ENCODE data around the gene CRTC1. TPM values are rescaled to one million over a fixed set of nuclear protein-coding genes. Genes with fewer than 3 reads are reported as not detected.
A peak's percentile ranks its signal among the peaks of the same experiment; 100 is the strongest.

Gene CRTC1
- total and polyA plus RNA-seq, 9 of the 15 experiments (the other 6 are each of a cell fraction or from before 2014, with no cell fraction given), result 0.25 to 3.8 (median 1.2) TPM; not detected in 2

DNA sequence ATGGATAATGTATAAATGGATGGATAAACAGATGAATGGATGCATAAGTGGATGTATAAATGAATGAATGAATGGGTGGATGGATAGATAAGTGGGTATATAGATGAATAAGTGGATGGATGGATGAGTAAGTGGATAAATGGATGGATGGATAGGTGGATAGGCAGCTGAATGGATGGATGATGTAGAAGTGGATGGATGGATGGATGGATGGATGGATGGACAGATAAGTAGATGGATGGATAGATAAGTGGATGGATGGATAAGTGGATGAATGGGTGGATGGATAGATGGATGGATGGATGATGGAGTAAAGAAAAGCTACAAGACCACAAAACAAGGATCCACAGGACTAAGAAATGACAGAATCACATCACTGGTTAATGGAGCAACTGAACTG is 116.6 kb downstream of the CRTC1 start:
- FAIRE-seq, result no peak
- BruUV-seq (replicated peaks), result no TSS peak
- Histone ChIP-seq H3K4me2 (ENCODE audit: insufficient read depth, low read length) (no peak overlapping the region), H3K79me2 (ENCODE audit: control insufficient read depth, insufficient read depth, low read length) (no peaks in the 10 kb centered on the region), H3K9ac (ENCODE audit: insufficient read depth in 1 of 2, low read depth in 2 of 2, low read length in 2 of 2) (no peak overlapping the region), H3K4me1 (replicated peaks in 1 of 2; ENCODE audit: control insufficient read depth in 2 of 2, insufficient read depth in 2 of 2, low read length in 2 of 2) (peaks cover 0 to 18% of the 10 kb centered on the region in 2 experiments; a peak in 2 of 5 replicates), H3K9me3 (replicated peaks; ENCODE audit: control insufficient read depth, insufficient read depth, low read depth, low read length) (peaks cover 3% of the 10 kb centered on the region; the same call in 1 of the 2 replicates), H3K36me3 (ENCODE audit: control insufficient read depth, insufficient read depth, low read length) (no peaks in the 10 kb centered on the region), H3K27ac (ENCODE audit: extremely low read depth, low read depth, low read length) (no peak overlapping the region), H4K20me1 (replicated peaks; ENCODE audit: control insufficient read depth, insufficient read depth, low read length) (0 out of 2 replicates have a peak, but pooled peaks cover 9% of the 10 kb centered on the region), H3K9me1 (ENCODE audit: control insufficient read depth, insufficient read depth, low read length) (no peaks in the 10 kb centered on the region), H3K4me3 (no peak overlapping the region), H3K27me3 (ENCODE audit: control insufficient read depth in 2 of 2, insufficient read depth in 2 of 2, low read length in 2 of 2) (peaks cover 6 to 35% of the 10 kb centered on the region in 2 experiments; a peak in 4 of 5 replicates), H2AFZ (ENCODE audit: low read depth, low read length) (no peak overlapping the region)
- no peak for DNase-seq (ENCODE audit: extremely low read depth in 1 of 4, low spot score in 3 of 4)
- TF ChIP-seq HDAC1 (IDR thresholded peaks at IDR 0.05) (peak in 1 of 2 experiments; percentile 50; a peak in 1 of 4 replicates), NFE2 (IDR thresholded peaks at IDR 0.05; ENCODE audit: low read depth) (no peak), TSC22D4 (tag; IDR thresholded peaks at IDR 0.05) (peak; percentile 32; the same call in 1 of the 2 replicates)
- no peak for ATAC-seq
- intact Hi-C loops (cut with micrococcal nuclease) (no loop called here), in situ Hi-C loops (cut with MboI) (no loop called here)
- ChIA-PET CTCF (ENCODE audit: low intra/inter-chr PET ratio) (no interaction called here), POLR2A (interaction anchor here (0.6 kb wide), 1 partner anchor 187 kb away, joined by 3 read pairs; no protein-coding TSS in a partner anchor)

DNA sequence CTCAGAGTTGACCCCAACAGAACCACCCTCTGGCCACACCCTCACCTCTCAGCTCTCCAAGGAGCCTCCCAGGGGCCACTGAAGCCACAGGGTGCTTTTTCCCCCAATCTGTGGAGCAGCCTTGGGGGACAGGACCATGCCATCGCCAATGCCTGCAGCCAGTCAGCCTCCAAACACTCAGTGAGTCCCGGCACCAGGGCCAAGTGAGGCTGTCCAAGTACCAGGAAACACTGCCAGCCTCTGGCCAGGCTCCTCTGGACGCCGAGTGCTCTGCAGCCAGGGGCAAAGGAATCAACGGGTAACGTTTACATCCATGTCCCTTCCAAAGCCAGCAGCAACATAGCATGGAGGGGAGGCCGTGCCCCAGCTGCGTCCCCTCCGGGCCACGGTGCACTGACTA is 117.2 kb downstream of the CRTC1 start:
- no peak overlapping the region for H3K4me3 ChIP-seq
- CTCF ChIA-PET (ENCODE audit: low intra/inter-chr PET ratio), result no interaction called here
- H3K4me2 ChIP-seq (ENCODE audit: insufficient read depth, low read length), result no peak overlapping the region
- POLR2A ChIA-PET, result interaction anchor here (0.6 to 0.8 kb wide), 2 partner anchors 46 to 186 kb away, joined by 3 read pairs; no protein-coding TSS in a partner anchor
- H2AFZ ChIP-seq (ENCODE audit: low read depth, low read length), result no peak overlapping the region
- H3K9ac ChIP-seq (ENCODE audit: insufficient read depth in 1 of 2, low read depth in 2 of 2, low read length in 2 of 2), result no peak overlapping the region
- in situ Hi-C loops (cut with MboI), result no loop called here
- no peak for FAIRE-seq
- peaks cover 4 to 35% of the 10 kb centered on the region in 2 experiments; a peak in 4 of 5 replicates for H3K27me3 ChIP-seq (ENCODE audit: control insufficient read depth in 2 of 2, insufficient read depth in 2 of 2, low read length in 2 of 2)
- no peak for DNase-seq (ENCODE audit: extremely low read depth in 1 of 4, low spot score in 3 of 4)
- H3K4me1 ChIP-seq (replicated peaks in 1 of 2; ENCODE audit: control insufficient read depth in 2 of 2, insufficient read depth in 2 of 2, low read length in 2 of 2), result peaks cover 0 to 13% of the 10 kb centered on the region in 2 experiments; a peak in 2 of 5 replicates
- H3K9me3 ChIP-seq (replicated peaks; ENCODE audit: control insufficient read depth, insufficient read depth, low read depth, low read length), result peaks cover 3% of the 10 kb centered on the region; the same call in 1 of the 2 replicates
- BruUV-seq (replicated peaks), result no TSS peak
- TF ChIP-seq SPI1 (IDR thresholded peaks at IDR 0.05; ENCODE audit: borderline replicate concordance, low read depth, low read length), result no peak
- H3K36me3 ChIP-seq (ENCODE audit: control insufficient read depth, insufficient read depth, low read length), result no peaks in the 10 kb centered on the region
- no peak for ATAC-seq
- no peak overlapping the region for H3K27ac ChIP-seq (ENCODE audit: extremely low read depth, low read depth, low read length)
- intact Hi-C loops (cut with micrococcal nuclease), result no loop called here
- WGBS (ENCODE audit: insufficient coverage, low coverage, missing lambda C conversion rate), result 10% methylated on average over 10 of the region's 10 CpGs
- H3K9me1 ChIP-seq (ENCODE audit: control insufficient read depth, insufficient read depth, low read length), result no peaks in the 10 kb centered on the region
- H3K79me2 ChIP-seq (ENCODE audit: control insufficient read depth, insufficient read depth, low read length), result no peaks in the 10 kb centered on the region
- H4K20me1 ChIP-seq (replicated peaks; ENCODE audit: control insufficient read depth, insufficient read depth, low read length), result 0 out of 2 replicates have a peak, but pooled peaks cover 9% of the 10 kb centered on the region

Measured in K562 (cell line).